Lung microvascular endothelial cell (primary cell): ENCODE results near the gene VEGFA. TPM values are rescaled to one million over a fixed set of nuclear protein-coding genes. Genes with fewer than 3 reads are reported as not detected.

Experiments
- DNase-seq, 2 donors: peaks; one replicate each; pipeline versions ENCODE4 v3.0.0 to v3.0.0-alpha.2; 2010; ENCODE audit warnings: low read depth in 2 of 2
- total RNA-seq: library from RNA; depleted of rRNA; stranded (reverse); fragments of >200 nt; gene quantifications from 2 replicates; pipeline ENCODE4 v1.2.1, GENCODE V29; 2014

The VEGFA gene
- total RNA-seq, 1 donor from 2014 or later, result 12.1 TPM

- no peak for DNase-seq
These were observed 10.7 kb upstream of the VEGFA start for GRCh38 chr6:43759136-43759906.

DNA sequence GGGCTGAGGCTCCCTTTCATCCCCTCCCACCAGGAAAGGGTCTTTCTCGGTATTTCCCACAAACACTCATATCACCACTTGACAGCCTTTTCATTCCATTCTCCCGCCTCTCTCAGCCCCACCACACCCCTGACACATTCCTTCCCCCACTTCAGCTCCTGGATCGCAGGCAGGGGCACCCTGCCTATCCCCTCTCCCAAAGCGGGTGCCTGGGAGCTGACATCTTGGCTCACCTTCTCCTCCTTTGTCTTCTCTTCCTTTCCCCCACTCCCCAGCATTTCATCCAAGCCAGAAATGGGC is 10.2 kb upstream of the VEGFA start:
- no peak for DNase-seq

DNA sequence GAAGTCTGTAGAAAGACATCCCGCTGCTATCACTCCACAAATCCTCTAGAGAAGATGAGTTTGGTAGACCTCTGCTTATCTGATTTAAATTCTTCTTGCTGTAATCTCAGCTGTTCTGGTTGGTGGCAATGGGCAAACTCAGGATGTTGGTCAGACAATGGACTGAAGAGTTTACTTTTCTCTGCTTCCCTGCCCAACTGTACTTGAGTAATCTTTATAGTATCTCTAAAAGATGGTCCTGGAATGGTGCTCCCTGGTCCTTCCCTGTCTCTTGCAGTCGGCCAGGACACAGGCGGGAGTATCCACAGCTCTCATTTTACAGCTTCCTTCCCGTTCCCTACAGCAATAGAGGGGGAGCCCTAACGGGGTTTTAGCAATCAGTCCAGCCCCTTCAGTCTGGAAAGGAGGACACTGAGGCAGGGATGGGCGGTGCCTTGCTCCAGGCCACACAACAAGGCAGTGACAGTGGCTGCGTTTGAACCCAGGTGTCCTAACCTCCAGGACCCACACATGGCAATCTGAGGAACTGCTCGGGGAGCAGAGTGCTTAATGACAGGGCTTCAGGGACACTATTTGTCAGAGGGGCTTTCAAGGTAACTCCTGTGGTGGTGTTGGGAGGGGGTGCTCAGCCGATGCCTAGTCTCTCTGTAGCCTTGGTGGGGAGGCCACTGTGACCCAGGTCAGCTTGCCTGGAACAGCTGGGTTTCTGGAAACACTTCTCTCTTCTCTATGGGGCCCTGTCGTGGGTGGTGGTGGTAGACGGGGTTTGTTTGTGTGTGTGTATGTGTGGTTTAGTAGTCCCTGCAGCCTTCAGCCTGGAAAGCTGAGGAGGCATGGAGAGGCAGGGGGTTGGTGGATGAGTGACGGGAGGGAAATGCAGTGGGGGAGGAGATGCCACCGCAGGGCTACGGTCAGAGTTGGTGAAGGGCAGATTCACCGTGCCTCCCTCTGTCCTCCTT is 9.5 kb upstream of the VEGFA start:
- DNase-seq, result no peak

GRCh38 chr6:43761666-43762409 is 8.2 kb upstream of the VEGFA start:
- no peak for DNase-seq

DNA sequence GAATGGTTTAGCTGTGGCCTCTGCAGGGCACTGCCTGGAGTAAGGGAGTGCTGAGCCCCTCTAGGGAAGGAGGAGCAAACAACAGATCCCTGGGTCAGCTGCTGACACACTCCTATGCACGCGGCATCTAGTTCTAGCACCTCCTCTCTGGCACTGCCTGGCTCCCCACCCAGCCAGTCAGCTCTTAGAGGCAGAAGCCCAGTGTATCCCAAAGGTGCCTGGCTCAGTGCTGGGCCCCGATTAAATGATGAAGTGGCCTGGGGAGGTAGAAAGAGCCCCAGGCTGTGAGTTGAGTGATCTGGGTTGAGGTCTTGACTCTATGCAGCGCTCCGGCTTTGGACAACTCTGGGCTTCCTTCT is 7.6 kb upstream of the VEGFA start:
- DNase-seq, result no peak

GRCh38 chr6:43762966-43763695 is 6.9 kb upstream of the VEGFA start:
- no peak for DNase-seq

- no peak for DNase-seq
These were observed 6.0 kb upstream of the VEGFA start for GRCh38 chr6:43763812-43764522.

- no peak for DNase-seq
These were observed 5.2 kb upstream of the VEGFA start for GRCh38 chr6:43764772-43765171.

DNA sequence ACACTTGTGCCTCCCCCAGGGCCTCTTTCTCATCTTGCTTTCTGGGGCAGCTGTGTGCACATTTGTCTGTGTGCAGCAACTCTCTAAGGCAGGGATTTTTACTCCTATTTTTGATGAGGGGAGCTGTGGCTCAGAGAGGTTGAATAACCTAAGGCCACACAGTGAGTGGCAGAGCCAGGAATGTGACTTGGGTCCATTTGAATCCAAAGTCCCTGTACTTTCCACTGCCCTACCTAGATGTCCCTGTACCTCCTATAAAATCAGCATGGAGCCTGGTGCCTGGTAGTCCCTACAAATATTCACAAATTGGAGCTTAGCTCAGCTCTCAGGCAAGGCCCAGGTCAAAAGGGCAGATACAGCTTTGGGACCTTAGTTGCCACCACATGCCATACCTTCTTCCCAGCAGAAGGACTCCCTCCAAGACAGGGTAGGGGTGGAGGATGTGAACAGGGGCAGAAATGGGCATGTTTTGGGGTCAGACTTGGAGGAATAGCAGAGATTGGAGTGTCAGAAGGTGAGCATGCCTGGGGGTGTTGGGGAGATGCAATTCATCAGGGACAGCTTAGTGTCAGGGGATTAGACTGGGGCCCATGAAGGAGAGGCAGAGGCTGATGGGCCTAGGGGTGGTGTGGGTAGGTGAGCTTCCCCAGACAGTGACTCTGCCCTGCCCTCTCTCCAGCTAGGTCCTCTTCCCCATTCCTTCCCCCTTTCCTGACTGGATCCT is 4.1 kb upstream of the VEGFA start:
- no peak for DNase-seq

GRCh38 chr6:43766500-43766853 is 3.5 kb upstream of the VEGFA start:
- DNase-seq, result no peak

GRCh38 chr6:43766964-43767461 is 3.0 kb upstream of the VEGFA start:
- DNase-seq, result no peak

GRCh38 chr6:43767553-43768505 is 2.2 kb upstream of the VEGFA start:
- DNase-seq, result no peak

GRCh38 chr6:43768506-43768860 is 1.5 kb upstream of the VEGFA start:
- DNase-seq, result no peak

- DNase-seq, result no peak
These were observed 957 bp upstream of the VEGFA start for GRCh38 chr6:43768983-43769525.

DNA sequence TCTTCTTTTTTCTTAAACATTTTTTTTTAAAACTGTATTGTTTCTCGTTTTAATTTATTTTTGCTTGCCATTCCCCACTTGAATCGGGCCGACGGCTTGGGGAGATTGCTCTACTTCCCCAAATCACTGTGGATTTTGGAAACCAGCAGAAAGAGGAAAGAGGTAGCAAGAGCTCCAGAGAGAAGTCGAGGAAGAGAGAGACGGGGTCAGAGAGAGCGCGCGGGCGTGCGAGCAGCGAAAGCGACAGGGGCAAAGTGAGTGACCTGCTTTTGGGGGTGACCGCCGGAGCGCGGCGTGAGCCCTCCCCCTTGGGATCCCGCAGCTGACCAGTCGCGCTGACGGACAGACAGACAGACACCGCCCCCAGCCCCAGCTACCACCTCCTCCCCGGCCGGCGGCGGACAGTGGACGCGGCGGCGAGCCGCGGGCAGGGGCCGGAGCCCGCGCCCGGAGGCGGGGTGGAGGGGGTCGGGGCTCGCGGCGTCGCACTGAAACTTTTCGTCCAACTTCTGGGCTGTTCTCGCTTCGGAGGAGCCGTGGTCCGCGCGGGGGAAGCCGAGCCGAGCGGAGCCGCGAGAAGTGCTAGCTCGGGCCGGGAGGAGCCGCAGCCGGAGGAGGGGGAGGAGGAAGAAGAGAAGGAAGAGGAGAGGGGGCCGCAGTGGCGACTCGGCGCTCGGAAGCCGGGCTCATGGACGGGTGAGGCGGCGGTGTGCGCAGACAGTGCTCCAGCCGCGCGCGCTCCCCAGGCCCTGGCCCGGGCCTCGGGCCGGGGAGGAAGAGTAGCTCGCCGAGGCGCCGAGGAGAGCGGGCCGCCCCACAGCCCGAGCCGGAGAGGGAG is 580 bp downstream of the VEGFA start:
- peak; percentile 66 to 77 for DNase-seq

- DNase-seq, result peak; percentile 66 to 67
These were observed 1.3 kb downstream of the VEGFA start for GRCh38 chr6:43771210-43771857.
